NCI-H526 (cell line): ENCODE results near the gene GIMAP6.
"Not testable (repeated sequence)": the region's sequence is repeated elsewhere in the genome, so short reads cannot be mapped to it uniquely, and the experiment has no call there.

Experiments
- DNase-seq, 2 experiments: peaks; one replicate each; lab custom pipeline; 2025; lab: John Stamatoyannopoulos, UW

Gene GIMAP6

GRCh38 chr7:150585199-150585598 is 47.0 kb downstream of the GIMAP6 start:
- no peak for DNase-seq

GRCh38 chr7:150580638-150581394 is 51.4 kb downstream of the GIMAP6 start:
- no peak for DNase-seq

- DNase-seq = not testable (repeated sequence)
Measured at GRCh38 chr7:150579979-150580637, 52.1 kb downstream of the GIMAP6 start.
